Measurements from ENCODE around the gene ABI3BP. TPM values are rescaled to one million over a fixed set of nuclear protein-coding genes. Genes with fewer than 3 reads are reported as not detected.
A peak's percentile ranks its signal among the peaks of the same experiment; 100 is the strongest.

The ABI3BP gene
- total and polyA plus RNA-seq, 7 donors, result 1.6 to 23.9 (median 6.9) TPM

DNA sequence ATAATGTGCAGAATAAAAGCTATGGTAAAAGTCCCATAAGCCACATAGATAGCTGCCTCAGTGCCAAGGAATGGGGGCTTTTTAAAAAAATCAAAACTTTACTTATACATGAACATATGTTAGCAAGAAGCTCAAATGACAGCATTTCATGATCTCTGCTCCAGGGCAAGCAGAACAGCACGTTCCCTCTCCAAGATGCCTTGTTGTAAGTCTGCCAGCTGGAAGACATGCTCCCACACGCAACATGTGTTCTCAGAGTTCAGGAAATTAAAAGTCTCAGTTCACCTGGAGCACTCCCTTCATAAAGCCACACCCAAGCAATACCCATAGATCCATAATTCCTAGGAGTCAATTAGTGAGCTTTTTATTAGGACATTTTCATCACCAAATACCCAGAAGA is 52.2 kb downstream of the ABI3BP start:
- ATAC-seq, result peak in 1 of 4 donors; percentile 76
- Histone ChIP-seq H3K27ac (no peak overlapping the region), H3K36me3 (ENCODE audit: insufficient read depth in 1 of 2, low read depth in 1 of 2) (no peaks in the 10 kb centered on the region), H3K4me3 (no peak overlapping the region), H3K4me1 (no peaks in the 10 kb centered on the region), H3K27me3 (ENCODE audit: insufficient read depth in 3 of 3, low read length in 2 of 3) (no peaks in the 10 kb centered on the region), H3K9me3 (no peaks in the 10 kb centered on the region)
- intact Hi-C loops (cut with DNase I), result no loop called here
- 18 to 49% (median 27%) methylated on average over 2 of the region's 2 CpGs for WGBS, 3 donors
- peak; percentile 14 to 55 for DNase-seq
- TF ChIP-seq, protein P1, sequence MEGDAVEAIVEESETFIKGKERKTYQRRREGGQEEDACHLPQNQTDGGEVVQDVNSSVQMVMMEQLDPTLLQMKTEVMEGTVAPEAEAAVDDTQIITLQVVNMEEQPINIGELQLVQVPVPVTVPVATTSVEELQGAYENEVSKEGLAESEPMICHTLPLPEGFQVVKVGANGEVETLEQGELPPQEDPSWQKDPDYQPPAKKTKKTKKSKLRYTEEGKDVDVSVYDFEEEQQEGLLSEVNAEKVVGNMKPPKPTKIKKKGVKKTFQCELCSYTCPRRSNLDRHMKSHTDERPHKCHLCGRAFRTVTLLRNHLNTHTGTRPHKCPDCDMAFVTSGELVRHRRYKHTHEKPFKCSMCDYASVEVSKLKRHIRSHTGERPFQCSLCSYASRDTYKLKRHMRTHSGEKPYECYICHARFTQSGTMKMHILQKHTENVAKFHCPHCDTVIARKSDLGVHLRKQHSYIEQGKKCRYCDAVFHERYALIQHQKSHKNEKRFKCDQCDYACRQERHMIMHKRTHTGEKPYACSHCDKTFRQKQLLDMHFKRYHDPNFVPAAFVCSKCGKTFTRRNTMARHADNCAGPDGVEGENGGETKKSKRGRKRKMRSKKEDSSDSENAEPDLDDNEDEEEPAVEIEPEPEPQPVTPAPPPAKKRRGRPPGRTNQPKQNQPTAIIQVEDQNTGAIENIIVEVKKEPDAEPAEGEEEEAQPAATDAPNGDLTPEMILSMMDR (IDR thresholded peaks at IDR 0.05), result no peak

DNA sequence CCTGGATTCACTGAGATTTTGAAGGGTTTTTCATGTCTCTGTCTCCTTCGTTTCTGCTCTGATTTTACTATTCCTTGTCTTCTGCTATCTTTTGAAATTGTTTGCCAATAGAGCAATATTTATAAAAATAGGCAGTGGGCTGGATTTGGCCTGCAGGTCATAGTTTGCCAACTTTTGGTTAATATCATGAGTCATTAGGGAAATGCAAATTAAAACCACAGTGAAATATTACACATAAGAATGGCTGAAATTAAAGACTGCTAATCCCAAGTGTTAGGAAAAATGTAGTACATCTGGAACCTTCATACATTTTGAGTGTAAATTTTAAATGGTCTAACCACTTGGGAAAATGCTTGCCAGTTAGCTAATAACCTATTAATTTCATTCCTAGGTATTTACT is 56.3 kb downstream of the ABI3BP start:
- ATAC-seq (no peak), DNase-seq (no peak)
- intact Hi-C loops (cut with DNase I), result no loop called here
- TF ChIP-seq, protein P1 (IDR thresholded peaks at IDR 0.05), result no peak
- 72 to 78% (median 77%) methylated on average over 1 of the region's 1 CpG for WGBS, 3 donors
- Histone ChIP-seq H3K9me3 (no peaks in the 10 kb centered on the region), H3K27ac (no peak overlapping the region), H3K4me1 (no peaks in the 10 kb centered on the region), H3K27me3 (ENCODE audit: insufficient read depth in 3 of 3, low read length in 2 of 3) (no peaks in the 10 kb centered on the region), H3K36me3 (ENCODE audit: insufficient read depth in 1 of 2, low read depth in 1 of 2) (no peaks in the 10 kb centered on the region), H3K4me3 (no peak overlapping the region)

DNA sequence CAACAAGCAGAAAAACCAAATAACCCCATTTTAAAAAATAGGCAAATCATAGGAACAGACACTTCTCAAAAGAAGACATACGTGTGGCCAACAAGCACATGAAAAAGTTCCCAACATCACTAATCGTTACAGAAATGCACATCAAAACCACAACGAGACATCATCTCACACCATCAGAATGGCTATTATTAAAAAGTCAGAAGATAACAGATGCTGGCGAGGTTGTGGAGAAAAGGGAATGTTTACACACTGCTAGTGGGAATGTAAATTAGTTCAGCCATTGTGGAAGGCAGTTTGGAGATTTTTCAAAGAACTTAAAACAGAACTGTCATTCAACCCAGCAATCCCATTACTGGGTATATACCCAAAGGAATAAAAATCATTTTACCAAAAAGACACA is 60.7 kb downstream of the ABI3BP start:
- Histone ChIP-seq H3K27ac (no peak overlapping the region), H3K4me1 (no peaks in the 10 kb centered on the region), H3K9me3 (no peaks in the 10 kb centered on the region), H3K27me3 (ENCODE audit: insufficient read depth in 3 of 3, low read length in 2 of 3) (no peaks in the 10 kb centered on the region), H3K36me3 (ENCODE audit: insufficient read depth in 1 of 2, low read depth in 1 of 2) (no peaks in the 10 kb centered on the region), H3K4me3 (no peak overlapping the region)
- DNase-seq (no peak), ATAC-seq (no peak)
- TF ChIP-seq, protein P1 (IDR thresholded peaks at IDR 0.05), result no peak
- intact Hi-C loops (cut with DNase I), result no loop called here
- WGBS, 3 donors, result 79 to 86% (median 83%) methylated on average over 4 of the region's 4 CpGs

DNA sequence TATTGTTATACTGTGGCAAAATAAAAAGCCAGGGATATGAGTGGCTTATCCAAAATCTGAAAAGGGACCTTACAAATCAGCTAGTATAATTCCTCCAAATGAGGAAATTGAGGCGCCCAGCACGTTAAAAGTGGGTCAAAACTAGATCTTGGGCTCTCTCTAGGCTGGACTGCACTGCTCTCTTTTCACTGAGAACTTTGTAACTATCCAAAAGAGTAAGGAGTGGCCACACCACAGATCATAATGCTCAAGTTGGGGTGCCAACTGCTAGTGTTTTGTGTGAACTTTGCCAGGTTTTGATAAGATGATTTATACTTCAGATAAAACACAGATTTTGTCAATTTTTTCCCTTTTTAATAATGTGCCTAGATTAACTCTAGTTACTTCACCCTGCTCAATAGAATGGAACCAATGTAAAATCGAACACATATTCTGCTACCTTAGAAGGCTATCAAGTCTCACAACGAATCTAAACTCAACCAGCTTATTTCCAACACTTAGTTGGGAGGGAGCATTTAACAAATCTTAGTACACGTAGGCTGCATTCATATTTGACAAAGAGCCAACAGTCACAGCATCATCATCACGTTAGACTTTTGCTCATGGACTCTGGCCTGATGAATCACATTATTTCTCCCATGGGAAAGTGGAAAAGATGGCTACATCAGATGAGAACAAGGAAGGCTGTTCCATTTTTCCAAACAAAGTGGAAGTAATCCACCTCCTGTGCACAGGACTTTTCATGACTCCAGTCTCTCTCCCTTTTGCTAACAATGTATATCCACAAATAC is 64.4 kb downstream of the ABI3BP start:
- intact Hi-C loops (cut with DNase I), result no loop called here
- H3K9me3 ChIP-seq, result no peaks in the 10 kb centered on the region
- H3K4me1 ChIP-seq, result no peaks in the 10 kb centered on the region
- no peak for DNase-seq
- no peaks in the 10 kb centered on the region for H3K36me3 ChIP-seq (ENCODE audit: insufficient read depth in 1 of 2, low read depth in 1 of 2)
- ATAC-seq, result peak in 2 of 4 donors; percentile 31 to 51
- no peak overlapping the region for H3K4me3 ChIP-seq
- TF ChIP-seq, protein P1 (IDR thresholded peaks at IDR 0.05), result no peak
- no peaks in the 10 kb centered on the region for H3K27me3 ChIP-seq (ENCODE audit: insufficient read depth in 3 of 3, low read length in 2 of 3)
- WGBS, 3 donors, result 58 to 63% (median 58%) methylated on average over 6 of the region's 6 CpGs
- no peak overlapping the region for H3K27ac ChIP-seq

DNA sequence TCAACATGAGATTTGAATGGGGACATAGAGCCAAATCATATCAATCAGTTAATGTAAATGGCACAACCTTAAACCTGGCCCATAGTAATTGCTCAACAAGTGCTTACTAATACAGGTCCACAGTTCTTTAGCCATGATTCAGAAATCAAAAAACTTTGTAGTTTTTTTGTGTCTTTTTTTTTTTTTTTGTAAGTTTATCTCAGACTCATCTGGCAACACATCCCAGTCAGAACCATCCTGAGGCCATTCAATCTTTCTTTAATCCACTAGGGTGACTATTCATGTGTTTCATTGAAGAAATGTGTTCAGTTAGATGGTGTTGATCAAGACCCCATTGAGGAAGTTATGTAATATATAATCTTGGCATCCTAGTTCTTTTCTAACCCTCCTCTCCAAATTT is 65.4 kb downstream of the ABI3BP start:
- no peak for DNase-seq
- intact Hi-C loops (cut with DNase I), result no loop called here
- Histone ChIP-seq H3K4me1 (no peaks in the 10 kb centered on the region), H3K27me3 (ENCODE audit: insufficient read depth in 3 of 3, low read length in 2 of 3) (no peaks in the 10 kb centered on the region), H3K9me3 (no peaks in the 10 kb centered on the region), H3K4me3 (no peak overlapping the region), H3K27ac (no peak overlapping the region), H3K36me3 (ENCODE audit: insufficient read depth in 1 of 2, low read depth in 1 of 2) (no peaks in the 10 kb centered on the region)
- ATAC-seq, result no peak
- TF ChIP-seq, protein P1 (IDR thresholded peaks at IDR 0.05), result no peak

Measured in psoas muscle (tissue), 8 donors.